Stimulated activated CD4-positive, alpha-beta T cell treated with anti-CD3 and anti-CD28 coated beads, Interleukin-1b, Interleukin-23, amount 100 ng/mL, for 1 hour (primary cell): ENCODE data around the gene CNDP1.
"Not testable (repeated sequence)": the region's sequence is repeated elsewhere in the genome, so short reads cannot be mapped to it uniquely, and the experiment has no call there.

Experiments used
- DNase-seq, 2 donors: peaks; one replicate each; pipeline ENCODE4 v3.0.0-alpha.2; 2020; ENCODE audit warnings: low read depth in 2 of 2

The CNDP1 gene

DNA sequence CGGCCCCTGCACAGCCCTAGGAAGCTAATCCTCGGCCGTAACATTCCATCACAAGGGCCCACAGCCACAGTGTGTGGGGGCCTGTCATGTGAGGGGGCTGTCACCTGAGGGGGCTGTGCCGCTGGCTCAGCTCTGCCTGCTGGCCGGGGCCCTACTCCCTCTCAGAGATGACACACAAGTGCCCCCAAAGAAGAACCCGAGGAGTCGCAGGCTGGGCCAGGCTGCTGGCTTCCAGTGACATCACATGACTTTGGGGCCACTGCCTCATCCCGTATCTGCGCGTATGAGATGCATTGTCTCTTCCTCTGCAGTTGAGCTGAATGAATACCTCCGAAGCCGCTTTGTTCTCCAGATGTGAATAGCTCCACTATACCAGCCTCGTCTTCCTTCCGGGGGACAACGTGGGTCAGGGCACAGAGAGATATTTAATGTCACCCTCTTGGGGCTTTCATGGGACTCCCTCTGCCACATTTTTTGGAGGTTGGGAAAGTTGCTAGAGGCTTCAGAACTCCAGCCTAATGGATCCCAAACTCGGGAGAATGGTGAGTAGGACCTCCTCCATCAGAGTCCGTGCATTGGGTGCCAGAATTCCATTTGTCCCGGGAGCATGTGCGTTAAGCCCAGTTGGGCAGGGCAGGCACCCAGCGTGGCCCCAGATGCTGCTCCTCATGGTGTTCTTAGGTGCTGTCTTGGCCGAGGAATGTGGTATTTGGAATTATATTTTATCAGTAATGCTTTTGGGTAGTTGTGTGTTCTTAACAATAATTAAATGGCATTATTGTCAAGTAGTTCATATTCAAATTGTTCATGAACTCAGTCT is at the start of gene CNDP1:
Gene CNDP1 (plus strand): TSS at position 351 of the 820 bp plus-strand sequence. CDS start 168 bp downstream, at position 519.
- no peak for DNase-seq

GRCh38 chr18:74486119-74486849 is 48.0 kb upstream of the CNDP1 start:
- DNase-seq: no peak

GRCh38 chr18:74488354-74488753 is 45.9 kb upstream of the CNDP1 start:
- DNase-seq: no peak

DNA sequence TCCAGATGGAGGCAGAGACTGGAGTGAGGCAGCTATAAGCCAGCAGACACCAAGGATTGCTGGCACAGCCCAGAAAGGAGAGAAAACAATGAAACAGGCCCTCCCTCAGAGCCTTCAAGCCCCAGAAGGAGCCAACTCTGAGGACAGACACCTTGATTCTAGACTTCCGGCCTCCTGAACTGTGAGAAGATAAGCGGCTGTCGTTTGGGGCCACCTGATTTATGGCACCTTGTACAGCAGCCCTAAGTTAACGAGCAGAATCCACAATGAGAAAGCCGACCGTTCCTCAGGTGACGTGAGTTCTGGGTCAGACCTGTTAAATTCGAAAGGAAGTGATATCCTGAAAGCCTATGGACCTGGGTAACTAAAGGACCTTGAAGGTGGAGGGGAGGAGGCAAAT is 45.4 kb upstream of the CNDP1 start:
- DNase-seq: no peak

DNA sequence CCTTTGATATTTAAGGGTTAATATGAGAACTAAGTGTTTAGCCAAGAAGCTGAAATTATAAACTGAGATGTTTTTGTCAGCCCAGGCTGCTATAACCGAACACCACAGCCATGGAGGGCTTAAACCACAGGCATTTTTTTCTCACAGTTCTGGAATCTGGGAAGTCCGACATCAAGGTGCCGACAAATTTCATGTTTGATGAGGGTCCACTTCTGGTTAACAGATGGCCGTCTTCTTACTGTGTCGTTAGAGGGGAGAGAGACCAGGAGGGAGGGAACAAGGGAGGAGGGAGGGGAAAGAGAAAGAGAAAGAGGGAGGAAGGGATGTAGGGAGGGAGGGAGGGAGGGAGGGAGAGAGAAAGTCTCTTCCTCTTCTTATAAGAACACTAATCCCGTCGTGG is 44.6 kb upstream of the CNDP1 start:
- no peak for DNase-seq

GRCh38 chr18:74492259-74492658 is 42.0 kb upstream of the CNDP1 start:
- DNase-seq: no peak

GRCh38 chr18:74493689-74494088 is 40.6 kb upstream of the CNDP1 start:
- DNase-seq: peak in 1 of 2 donors; percentile 32

GRCh38 chr18:74494514-74494913 is 39.8 kb upstream of the CNDP1 start:
- no peak for DNase-seq

- DNase-seq: peak; percentile 96 to 99
Measured at GRCh38 chr18:74495581-74496507, 38.5 kb upstream of the CNDP1 start, which contains the start of gene CNDP2. CNDP2 (plus strand) TSS chr18:74496363; CDS start chr18:74499974, 3,611 bp downstream.

- peak in 1 of 2 donors; percentile 20 for DNase-seq
Measured at GRCh38 chr18:74496508-74497323, 37.6 kb upstream of the CNDP1 start.

- no peak for DNase-seq
Measured at GRCh38 chr18:74497324-74497676, 37.0 kb upstream of the CNDP1 start.

- DNase-seq: no peak
Measured at GRCh38 chr18:74497778-74498177, 36.5 kb upstream of the CNDP1 start.

DNA sequence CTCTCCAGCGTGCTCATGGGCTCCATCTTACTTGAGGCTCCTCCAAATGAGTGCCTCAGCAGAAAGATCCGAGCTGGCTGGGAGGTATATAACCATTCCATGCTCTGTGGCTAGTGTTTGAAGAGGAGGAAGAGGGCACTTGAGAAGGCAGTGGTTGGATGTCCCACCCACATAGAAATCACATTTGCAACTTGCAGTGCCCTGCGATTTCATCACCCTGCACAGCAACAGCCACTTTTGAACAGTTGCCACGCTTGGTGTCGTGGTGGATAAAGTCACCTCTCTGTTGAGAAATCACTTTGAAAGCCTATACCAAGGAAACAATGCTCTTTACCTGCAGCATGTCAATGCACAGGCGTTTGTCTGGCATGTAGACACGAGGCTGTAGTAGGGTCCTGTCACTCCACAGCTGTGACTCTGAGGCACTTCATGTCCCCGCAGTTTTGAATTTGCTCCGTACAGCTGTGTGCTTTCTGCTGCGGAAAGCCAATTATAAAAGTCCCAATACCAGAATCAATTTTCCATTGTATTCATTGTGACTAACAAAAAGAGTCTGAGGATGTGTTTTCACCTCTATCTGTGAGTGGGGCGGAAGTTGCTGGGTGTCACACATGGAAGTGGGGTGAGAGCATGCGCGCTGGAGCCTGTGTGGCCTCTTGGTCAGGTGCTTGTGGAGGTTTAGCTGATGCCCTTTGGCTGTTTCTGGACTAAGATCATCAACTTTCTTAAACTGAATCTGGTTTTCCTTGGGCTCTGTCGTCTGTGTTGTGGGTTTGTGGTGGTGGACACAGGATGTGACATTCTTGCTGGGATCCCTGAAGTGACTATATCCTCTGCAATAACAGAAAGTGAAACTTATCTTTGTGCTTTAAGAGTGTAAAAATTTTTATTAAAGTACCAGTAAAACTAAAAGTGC is 35.3 kb upstream of the CNDP1 start:
- DNase-seq: peak; percentile 49 to 54

GRCh38 chr18:74499633-74500032 is 34.7 kb upstream of the CNDP1 start:
- DNase-seq: no peak

GRCh38 chr18:74500372-74500771 is 33.9 kb upstream of the CNDP1 start:
- no peak for DNase-seq

DNA sequence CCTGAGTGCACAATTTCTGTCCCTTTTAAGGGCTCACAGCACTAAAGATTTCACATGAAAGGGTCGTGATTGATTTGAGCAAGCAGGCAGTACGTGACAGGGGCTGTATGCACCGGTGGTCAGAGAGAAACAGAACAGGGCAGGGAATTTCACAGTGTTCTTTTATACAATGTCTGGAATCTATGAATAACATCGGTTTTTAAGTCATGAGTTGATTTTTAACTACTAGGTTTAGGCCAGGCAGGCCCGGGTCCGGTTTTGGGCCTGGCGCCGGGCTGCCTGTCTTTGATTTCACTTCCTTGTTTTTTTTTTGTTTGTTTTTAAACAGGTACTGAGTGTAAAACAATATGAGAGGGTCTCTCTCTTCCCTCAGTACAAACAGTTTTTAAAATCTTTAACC is 33.5 kb upstream of the CNDP1 start:
- not testable (repeated sequence) for DNase-seq

GRCh38 chr18:74501386-74501785 is 32.9 kb upstream of the CNDP1 start:
- no peak for DNase-seq

DNA sequence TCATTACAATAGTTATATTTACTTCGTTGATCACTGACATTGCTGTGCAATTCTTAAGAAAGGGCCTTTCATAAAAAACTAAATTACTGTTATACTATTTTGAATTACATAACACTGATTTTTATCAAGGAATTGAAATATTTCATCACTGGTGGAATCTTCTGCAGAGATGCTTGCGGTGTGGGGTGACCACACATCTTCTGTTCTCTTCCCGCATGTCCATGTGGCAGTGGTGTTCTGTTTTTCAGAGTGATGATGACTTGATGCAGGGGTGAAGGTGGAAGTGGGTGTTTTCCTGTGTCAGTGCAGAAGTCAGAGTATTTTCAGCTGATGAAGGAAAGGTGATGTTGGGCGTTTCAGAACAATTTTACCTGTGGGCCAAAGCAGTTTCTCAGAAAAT is 31.2 kb upstream of the CNDP1 start:
- no peak for DNase-seq

DNA sequence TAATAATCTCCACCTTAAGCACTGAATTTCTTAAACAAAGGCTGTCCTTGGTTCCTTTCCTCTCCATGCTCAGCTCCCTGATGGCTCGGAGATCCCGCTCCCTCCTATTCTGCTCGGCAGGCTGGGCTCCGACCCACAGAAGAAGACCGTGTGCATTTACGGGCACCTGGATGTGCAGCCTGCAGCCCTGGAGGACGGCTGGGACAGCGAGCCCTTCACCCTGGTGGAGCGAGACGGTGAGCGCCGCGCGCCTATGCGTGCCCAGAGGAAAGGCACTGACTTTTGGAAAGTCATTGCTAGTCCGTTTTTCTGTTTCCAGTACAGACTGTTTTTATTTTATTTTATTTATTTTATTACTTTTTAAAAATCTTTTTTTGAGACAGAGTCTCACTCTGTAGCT is 28.5 kb upstream of the CNDP1 start:
- DNase-seq: no peak
